GM21423 (cell line): ENCODE results near the gene SLX9.

Experiments
- ATAC-seq: cut with Tn5 transposase; IDR thresholded peaks from one replicate; pipeline ENCODE4 v1.9.1; 2021; ENCODE audit warnings: mild to moderate bottlenecking, moderate library complexity; ENCODE audit not compliant: unreplicated experiment

Gene SLX9

DNA sequence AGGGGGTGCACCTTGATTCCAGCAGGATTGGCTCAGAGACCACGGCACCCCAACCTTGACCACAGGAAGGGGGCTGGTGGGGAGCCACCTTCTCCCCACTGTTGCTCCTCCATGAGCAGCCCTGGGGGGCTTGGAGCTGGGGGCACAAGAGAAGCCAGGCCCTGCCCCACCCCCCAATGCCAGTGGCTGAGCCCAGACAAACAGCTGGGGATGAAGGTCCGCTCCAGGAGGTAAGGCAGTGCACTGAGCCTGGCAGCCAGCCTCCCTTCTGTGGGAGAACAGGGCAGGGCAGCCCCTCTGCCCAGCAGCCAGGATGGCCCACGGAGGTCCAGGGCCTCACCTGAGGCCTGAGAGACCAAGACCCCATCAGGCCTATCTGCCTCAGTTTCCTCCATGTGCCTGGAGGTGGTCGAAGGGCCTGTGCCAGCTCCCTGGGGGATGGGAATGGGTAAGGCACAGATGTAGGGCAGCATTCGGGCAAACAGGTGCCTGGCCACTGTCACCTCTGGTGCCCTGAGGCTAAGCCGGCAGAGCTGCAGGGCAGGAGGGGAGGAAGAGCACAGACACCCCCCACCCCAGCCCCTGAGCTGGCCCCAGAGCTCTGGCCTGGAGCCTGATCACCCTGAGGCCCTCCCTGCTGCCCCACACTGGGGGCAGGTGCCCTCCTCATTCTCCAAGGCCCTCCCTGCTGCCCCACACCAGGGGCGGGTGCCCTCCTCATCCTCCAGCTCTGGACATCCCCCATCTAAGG is 26.2 kb upstream of the SLX9 start:
- ATAC-seq = no peak

GRCh38 chr21:44914176-44914874 is 25.5 kb upstream of the SLX9 start:
- ATAC-seq = peak; percentile 58

DNA sequence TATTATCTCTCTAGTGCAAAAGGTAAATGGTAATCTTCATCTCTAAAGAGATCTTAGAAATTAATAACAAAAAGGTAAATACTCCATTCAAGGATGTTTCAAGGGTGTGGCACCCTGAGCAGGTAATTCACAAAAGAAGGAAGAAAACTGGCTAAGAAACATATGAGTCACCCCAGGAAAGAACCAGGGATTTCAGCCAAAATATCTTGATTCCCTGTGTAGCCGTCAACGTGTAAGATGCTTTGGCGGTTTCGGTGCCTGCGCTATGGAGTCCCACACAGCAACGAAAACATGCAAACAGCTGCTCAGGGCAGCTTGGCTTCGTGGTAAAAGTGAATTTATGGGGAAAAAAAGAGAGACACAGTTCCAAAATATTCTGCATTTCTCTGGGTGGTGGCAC is 22.9 kb upstream of the SLX9 start:
- ATAC-seq = no peak

GRCh38 chr21:44917446-44918106 is 22.3 kb upstream of the SLX9 start:
- ATAC-seq = no peak

DNA sequence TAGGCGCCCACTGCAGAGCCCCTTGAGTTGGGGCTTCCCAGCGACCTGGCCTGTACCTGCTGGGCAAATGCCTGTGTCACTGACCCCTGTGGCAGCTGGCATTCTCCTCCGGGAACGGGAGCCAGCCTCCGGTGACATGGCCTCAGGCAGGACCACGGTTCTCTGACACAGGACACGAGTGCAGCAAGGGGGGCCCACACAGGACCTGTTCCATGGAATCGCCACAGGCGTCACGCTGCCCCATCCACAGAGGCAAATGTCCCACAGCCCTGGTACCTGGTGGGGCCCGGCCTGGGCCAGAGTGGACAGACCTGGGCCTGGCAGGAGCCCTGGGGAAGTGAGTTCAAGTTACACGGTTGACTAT is 21.7 kb upstream of the SLX9 start:
- no peak for ATAC-seq

- no peak for ATAC-seq
Measured at GRCh38 chr21:44918581-44919033, 21.2 kb upstream of the SLX9 start.

DNA sequence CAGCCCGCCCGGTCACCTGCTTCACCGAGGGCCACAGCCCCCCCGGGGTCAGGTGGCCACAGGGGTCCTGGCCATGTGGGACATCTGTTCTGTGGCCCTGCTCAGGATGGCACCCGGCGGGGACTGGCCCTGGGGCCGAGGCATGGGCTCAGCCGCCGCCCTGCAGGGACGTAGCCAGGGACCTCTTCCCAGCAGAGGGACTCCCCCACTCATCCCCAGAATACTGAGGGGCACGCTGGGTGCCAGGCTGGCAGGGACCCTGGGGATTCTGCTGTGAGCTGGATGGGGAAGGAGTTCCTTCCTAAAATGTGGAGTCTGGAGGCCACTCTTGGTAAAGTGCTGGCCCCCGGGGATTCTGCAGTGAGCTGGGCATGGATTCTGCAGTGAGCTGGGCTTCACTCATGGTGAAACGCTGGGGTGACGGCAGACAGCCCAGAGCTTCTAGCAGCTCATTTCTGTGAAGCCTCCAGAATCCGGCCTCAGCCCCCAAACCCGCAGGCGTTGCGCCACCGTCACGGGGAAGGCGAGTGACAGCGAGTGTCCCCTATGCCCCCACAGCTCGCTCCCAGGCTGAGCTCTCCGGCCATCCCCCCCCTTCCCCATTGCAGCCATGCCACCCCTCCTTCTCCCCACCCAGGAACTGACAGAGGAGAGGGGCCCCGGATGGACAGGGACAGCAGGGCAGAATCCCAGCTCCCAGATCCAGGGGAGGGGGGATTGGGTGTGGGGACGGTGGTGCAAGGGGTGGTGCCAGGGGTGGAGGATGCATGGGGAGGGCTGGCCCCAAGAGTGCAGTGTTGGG is 20.5 kb upstream of the SLX9 start:
- no peak for ATAC-seq

DNA sequence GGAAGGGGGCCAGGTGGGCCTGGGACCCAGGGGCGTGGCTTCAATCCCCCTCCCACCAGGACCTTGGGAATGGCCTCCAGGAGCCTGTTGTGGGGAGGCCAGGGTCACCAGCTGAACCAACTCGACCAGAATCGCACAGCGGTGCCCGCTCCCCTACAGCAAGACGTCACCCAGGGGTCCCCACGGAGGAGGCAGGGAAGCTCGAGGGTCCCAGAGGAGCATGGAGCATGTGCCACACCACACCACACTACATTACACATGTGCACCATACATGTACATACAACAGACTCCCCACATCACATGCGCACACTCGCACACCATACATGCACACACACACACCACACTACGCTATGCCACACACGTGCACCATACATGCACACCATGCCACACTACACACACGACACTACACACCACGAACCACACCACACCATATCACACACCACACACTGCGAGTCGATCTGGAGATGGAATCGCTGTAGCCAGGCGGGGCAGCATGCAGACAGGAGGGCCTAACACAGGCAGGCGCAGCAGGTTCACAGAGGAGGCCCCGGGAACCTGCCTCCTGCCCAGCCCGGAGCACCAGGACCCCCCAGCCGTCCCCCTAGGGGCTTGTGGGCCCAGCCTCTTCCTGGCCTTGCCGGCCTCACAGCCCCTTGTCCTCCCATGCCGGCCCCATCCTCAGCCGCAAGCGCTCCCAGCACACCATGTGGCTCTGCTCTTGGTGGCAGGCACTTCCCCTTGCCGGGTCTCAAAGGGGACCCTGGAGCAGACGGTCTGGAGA is 19.7 kb upstream of the SLX9 start:
- peak; percentile 7 for ATAC-seq

- peak; percentile 60 for ATAC-seq
Measured at GRCh38 chr21:44920694-44921604, 18.9 kb upstream of the SLX9 start, which contains the start of gene ITGB2. ITGB2 (minus strand) TSS chr21:44920899; CDS start chr21:44910782, 10,117 bp downstream.

GRCh38 chr21:44921928-44922327 is 17.9 kb upstream of the SLX9 start:
- ATAC-seq = no peak

GRCh38 chr21:44923480-44924084 is 16.2 kb upstream of the SLX9 start:
- ATAC-seq = no peak

- no peak for ATAC-seq
Measured at GRCh38 chr21:44924606-44925377, 15.0 kb upstream of the SLX9 start.

DNA sequence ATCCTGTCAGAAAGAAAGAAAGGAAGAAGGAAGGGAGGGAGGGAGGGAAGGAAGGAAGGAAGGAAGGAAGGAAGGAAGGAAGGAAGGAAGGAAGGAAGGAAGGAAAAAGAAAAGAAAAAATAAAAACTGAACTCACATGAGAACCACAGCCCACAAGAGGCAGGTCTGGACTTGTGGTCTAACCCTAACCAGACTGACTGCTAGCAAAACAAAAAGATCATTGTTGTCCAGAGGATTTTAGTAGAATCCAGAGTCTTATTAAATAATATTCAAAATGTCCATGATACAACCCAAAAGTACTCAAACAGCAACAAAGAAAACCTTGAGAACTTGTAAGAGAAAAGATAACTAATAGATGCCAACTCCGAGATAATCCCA is 14.5 kb upstream of the SLX9 start:
- ATAC-seq = no peak

DNA sequence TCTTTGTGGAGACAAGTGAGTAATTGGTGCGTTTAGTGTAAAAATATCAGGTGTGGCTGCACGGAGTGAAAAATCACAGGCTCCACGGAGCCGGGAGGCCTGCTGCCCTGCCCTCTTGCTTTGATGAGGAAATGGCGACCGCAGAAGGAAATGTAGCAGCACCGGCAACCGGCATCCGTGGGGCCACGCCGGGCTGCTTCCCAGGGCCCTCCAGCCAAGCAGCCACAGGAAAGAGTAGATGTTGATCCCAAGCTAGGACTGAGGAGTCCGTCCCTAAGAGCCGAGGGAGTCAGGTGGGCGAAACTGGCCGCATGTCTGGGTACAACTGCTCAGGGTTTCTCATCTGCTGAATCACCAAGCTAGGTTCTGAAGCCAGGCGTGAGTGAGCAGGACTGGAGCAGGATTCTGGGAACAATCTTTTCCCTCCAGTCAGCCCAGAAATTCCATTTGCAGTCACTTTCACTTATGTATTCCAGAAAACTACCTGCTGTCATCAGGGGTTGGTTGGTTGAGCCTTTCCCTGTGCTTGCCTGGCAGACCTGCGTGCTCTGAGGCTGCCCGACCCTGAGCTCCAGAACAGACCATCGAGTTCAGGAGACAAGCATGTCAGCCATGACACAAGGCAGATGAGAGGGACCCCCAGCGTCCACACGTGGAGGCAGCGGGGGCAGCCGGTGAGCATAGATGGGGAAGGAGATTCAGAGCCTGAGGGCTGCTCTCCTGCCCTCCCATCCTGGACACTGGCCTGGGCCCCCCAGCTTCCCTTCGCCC is 13.3 kb upstream of the SLX9 start:
- no peak for ATAC-seq

GRCh38 chr21:44927259-44927586 is 12.6 kb upstream of the SLX9 start:
- ATAC-seq = no peak

DNA sequence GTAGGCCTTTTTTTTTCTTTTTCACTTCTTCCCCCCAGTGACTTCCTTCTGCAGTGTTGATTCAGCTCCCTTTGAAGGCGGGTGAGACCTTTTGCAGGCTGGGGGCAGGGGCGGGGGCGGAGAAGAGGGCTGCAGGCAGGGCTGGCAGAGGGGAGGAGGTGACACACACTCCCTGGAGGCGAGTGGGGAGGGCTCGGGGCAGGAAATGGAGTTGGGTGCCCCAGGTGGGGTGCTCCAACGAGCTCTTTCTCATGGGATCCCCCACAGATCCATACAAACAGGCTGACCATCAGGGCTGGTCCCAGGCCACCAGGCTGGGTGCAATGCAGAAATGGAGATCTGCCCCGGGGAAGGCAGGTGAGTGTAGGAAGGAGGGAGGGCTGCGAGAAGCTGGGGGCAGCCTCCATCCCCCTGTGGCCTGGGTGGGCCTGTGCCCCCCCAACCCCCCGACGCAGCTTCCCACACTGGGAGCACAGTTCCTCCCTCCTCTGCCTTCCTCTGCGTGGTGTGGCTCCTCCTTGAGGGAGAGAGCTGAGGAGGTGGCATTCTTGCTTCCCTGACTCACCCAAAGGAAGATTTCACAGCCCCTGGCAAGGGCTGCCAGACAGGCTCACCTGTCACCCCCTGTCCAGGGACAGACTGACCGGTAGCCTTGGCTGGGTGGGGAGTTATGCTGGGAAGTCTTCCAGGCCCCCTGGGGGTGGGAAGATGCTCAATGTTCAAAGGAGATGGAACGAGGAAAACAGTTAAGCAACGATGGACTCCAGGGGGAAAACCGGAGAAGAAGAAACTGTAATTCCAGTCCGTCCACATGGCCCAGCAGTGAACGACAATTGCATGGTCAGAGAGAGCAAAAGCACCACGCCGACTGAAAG is 12.0 kb upstream of the SLX9 start:
- ATAC-seq = no peak
